ENCODE measurements around the gene TP53TG3F.
"Not testable (repeated sequence)": the region's sequence is repeated elsewhere in the genome, so short reads cannot be mapped to it uniquely, and the experiment has no call there.

DNA sequence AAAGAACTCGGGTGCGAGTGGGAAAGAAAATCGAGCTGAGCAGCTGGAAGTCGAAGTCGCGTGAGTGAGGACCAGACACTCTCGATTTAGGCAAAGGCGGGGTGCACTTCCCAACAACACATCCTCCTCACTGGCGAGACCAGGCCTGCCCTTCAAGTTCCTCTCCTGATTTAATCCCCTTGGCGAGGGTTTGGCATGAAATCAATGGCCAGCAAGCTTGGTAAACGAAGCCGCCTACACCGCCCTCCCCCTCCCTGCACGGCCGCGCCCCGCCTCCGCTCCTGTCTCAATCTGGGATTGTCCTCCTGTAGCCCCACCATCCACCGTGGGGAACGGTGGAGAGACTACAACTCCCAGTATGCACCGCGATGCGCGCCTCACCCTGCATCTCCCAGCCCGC is at the start of gene TP53TG3F:
- TF ChIP-seq, protein P1, sequence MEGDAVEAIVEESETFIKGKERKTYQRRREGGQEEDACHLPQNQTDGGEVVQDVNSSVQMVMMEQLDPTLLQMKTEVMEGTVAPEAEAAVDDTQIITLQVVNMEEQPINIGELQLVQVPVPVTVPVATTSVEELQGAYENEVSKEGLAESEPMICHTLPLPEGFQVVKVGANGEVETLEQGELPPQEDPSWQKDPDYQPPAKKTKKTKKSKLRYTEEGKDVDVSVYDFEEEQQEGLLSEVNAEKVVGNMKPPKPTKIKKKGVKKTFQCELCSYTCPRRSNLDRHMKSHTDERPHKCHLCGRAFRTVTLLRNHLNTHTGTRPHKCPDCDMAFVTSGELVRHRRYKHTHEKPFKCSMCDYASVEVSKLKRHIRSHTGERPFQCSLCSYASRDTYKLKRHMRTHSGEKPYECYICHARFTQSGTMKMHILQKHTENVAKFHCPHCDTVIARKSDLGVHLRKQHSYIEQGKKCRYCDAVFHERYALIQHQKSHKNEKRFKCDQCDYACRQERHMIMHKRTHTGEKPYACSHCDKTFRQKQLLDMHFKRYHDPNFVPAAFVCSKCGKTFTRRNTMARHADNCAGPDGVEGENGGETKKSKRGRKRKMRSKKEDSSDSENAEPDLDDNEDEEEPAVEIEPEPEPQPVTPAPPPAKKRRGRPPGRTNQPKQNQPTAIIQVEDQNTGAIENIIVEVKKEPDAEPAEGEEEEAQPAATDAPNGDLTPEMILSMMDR (IDR thresholded peaks at IDR 0.05) = not testable (repeated sequence)
- TF ChIP-seq EP300 (IDR thresholded peaks at IDR 0.05) = not testable (repeated sequence)

All from tibial nerve (tissue), 4 donors.